GM10266 (cell line): ENCODE data around the gene ATP4A.
A peak's percentile ranks its signal among the peaks of the same experiment; 100 is the strongest.

ENCODE experiments used
- DNase-seq: peaks from one replicate; pipeline ENCODE4 v3.0.0; 2012; ENCODE audit errors: extremely low spot score
- CTCF ChIP-seq: IDR thresholded peaks from 2 replicates; pipeline ENCODE4 v1.5.1; 2012; ENCODE audit warnings: mild to moderate bottlenecking, low read depth; ENCODE audit not compliant: control insufficient read depth, insufficient read depth; ENCODE audit errors: missing control alignments

Gene ATP4A

GRCh38 chr19:35553385-35554000, 10.0 kb downstream of the ATP4A start:
- no peak for TF ChIP-seq CTCF
- DNase-seq = no peak

DNA sequence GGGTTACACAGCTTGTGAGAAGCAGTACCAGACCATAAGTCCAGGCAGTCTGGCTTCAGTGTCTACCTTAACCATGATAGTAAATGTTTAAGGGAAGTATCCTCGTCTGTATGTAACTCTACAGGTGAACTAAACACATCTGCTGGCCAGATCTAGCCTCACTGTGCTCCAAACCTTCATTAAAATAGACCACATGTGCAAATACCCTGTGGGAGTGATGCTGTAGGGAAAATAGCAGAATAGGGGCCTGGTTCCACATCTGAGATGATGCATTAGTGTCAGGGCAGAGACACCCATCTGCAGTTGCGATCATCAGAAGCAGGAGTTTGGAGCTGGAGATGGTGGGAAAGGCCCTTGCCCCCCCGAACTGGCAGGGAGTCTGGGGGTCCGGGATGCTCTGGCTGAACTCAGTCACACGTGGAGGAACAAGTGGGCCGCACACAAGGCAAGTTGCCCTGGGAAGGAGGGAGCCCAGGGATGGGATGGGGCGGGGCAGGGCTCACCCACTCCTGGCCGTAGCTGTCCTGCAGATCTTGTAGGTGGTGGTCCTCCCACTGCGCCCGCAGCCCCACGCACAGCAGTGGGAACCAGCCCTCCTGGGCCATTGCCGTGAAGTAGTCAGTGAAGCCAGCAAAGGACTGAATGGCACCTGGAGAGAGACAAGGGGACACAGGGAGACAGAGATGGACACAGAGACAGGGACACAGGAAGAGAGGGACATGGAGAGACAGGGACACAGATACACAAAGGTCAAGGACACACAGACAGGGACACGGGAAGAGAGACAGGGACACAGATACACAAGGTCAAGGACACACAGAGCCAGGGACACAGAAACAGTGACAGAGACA, 10.7 kb downstream of the ATP4A start:
- DNase-seq = no peak
- no peak for TF ChIP-seq CTCF

DNA sequence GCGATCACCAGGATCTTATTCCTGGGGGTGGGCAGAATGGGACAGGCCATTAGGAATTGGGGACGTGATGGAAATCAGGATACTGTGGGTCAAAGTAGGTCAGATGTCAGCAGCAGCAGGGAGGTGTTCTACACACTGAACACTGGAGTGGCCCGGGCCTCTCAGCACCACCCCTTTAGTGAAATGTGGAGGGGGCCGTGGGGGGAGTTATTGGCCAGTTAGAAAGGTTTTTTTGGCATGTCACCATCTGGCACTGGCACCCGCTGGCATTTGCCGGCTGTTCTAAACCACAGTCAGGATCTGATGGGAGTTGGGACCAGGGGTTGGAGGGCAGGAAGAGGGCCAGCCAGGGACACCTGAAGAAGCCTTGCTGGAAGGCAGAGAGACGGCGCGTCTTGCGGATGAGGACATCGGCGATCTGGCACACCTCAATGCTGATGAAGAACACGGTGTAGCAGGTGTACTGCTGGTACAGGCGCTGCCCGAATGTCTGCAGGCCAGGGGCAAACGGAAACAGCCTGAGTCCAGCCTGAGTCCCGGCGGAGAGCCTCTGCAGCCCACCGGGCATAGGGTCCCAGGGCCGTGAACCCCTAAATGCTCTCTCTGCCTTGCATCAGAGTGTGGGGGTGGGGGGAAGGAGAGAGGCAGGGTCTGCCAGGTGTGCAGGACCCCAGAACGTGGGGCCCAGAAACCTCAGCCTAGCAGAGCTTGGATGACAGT, 12.2 kb downstream of the ATP4A start:
- TF ChIP-seq CTCF = no peak
- no peak for DNase-seq

GRCh38 chr19:35549879-35550523, 13.5 kb downstream of the ATP4A start:
- TF ChIP-seq CTCF = no peak

DNA sequence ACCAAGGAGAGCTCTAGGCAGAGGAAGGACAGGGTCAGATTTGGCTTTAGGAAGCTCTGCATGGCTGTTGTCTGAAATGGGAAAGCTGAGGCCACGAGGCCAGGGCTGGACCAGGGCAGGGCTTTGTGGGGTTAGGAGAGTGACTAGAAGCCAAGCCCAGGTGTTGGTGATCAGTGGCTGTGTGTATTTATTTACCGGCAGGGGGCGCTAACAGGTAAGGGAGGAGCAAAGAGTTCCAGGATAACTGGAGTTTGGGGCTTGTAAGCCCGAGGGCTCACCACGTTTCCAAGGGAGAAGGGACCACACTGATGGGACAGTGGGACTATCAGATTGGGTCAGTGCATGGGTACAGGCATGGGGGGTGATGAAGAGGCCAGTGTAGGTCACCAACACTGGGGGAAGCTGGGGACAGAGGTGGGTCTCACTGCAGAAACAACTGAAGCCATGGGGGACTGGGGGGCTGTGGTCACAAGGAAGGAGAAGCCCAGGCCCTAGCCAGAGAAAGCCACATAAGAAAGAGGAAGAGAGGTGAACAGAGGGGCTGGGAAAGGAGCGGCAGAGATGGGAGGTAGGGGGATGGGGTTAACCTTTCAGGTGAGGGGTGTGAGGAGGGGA, 14.2 kb downstream of the ATP4A start:
- peak; percentile 85 for DNase-seq
- TF ChIP-seq CTCF = peak; percentile 79

More at GRCh38 chr19:35549879-35550523, 13.5 kb downstream of the ATP4A start:
- no peak for DNase-seq

- no peak for TF ChIP-seq CTCF
- DNase-seq = no peak
Observed at GRCh38 chr19:35546532-35546931, 16.9 kb downstream of the ATP4A start.
